Measurements from ENCODE around the gene GABPB1.
A peak's percentile ranks its signal among the peaks of the same experiment; 100 is the strongest.
"Not testable (repeated sequence)": the region's sequence is repeated elsewhere in the genome, so short reads cannot be mapped to it uniquely, and the experiment has no call there.

GABPB1 gene

DNA sequence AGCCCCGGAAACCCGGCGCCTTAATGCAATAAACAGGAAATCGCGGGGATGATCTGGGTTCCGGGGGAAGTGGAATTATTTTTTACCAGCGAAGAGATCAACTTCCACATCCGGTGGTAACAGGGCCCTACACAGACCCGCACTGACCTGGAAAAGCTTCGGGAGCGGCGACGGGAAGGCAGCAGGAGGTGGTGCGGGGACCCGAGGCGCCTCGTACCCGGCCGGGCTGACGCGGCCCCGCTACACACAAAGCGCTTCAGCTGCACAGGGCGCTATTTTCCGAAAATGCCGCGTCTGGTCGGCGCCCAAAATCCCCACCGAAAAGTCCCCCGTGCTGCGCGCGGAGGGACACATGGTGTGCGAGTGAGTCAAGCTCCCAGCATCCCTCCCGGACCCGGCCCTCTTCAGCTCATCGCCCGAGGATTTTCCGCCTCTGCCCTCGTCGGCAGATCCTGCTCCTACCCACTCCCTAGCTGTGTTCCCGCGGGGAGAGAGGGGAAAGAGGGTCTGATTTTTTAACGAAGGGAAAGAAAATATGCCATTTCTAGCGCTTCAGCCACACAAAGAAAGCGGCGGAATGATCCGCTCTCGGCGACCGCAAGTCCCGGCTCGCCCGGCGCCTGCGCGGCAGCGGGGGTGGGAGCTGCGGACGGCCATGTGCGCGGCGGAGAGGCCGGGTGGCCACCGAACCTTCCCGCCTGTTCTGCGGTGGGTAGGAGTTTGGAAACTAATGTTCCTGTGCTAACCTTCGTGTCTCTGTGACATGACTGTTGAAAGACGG, at the start of gene GABPB1:
GABPB1 (minus strand) TSS at position 361 of the 781 bp plus-strand sequence. CDS start 45,400 bp downstream, outside the sequence.
- peak; percentile 90 for DNase-seq

DNA sequence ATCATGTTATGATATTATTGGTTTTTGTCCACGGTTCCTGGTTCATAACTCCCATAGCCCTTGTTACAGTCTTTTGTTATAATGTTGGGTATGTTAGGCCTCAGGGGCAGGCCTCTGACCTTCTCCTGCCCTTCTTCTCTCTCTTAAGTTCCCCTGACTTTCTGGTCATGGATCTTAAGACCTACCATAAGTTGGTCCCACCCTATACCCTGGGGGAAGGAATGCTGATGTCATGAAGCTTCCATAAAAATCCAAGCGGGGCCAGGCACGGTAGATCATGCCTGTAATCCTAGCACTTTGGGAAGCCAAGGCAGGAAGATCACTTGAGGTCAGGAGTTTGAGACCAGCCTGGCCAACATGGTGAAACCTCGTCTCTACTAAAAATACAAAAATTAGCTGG, 36.6 kb upstream of the GABPB1 start:
- not testable (repeated sequence) for DNase-seq

DNA sequence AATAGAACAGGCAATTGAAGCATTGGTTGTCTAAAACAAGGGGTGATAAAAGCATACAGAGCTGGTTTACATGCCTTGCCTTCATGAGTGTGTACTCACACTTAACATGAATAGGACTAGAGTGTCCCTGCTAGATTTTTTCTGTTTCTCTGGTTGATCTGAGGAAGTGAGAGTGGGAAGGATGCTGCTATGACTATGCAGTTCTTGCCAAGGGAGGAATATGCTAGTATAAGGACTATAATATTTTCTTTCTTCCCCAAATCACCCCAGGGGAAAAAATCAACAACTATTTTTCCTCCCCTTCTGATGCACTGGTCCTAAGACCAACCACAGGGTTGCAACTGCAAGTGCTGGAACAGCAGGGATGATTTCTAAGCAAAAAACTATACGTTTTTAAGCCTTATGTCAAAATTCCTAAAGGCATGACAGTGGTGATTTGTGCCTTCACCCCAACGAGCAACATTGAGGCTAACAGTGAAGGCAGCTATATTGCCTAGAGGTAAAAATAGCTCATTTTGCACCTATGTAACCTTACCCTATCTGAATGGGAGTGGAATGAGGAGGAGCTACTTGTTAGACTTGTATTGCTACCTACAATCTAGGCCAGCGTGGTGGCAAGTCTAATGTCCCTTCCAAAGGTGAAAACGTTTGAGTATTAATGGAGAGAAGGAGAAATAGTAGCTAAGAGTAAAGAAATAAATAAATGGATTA, 35.7 kb upstream of the GABPB1 start:
- DNase-seq = no peak

DNA sequence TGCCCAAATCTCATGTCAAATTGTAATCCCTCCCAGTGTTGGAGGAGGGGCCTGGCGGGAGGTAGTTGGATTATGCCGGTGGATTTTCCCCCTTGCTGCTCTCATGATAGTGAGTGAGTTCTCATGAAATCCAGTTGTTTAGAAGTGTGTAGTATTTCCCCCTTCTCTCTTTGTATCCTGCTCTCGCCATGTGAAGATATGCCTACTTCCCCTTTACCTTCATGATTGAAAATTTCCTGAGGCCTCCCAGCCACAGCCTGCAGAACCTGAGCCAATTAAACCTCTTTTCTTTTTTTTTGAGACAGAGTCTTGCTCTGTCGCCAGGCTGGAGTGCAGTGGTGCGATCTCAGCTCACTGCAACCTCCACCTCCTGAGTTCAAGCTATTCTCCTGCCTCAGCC, 27.4 kb upstream of the GABPB1 start:
- DNase-seq = not testable (repeated sequence)

DNA sequence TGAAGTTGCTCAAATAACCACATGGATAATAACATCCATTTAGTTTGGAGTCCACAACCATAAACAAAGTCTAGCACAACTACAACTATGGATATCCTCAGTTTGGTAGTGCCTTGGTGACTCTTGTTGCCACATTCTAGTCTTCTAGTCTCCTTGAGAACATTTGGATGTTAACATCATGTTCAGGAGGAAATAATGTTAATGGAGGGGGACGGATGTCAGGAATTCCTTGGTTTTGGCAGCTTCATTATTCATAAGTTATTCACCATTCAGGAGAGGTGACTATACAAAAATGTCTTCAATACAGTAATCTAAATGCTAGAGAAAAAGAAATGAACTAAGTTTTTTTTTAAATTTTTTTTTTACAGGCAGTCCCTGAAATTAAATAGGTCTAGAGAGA, 26.4 kb upstream of the GABPB1 start:
- no peak for DNase-seq

DNA sequence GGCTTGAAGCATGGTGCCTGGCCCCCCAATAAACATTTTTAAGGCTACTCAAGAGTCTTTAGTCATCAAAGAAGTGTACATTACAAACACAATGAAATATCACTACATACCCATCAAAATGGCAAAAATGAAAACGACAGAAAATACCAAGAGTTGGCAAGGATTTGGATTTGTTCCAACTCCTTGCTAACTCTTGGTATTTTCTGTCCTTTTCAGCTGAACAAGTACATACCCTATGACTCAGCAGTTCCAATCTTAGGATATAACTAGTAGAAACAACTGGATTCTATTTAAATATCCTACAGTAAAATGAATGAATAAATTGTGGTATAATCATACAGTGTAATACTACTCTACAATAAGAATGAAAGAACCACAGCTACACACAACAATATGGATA, 25.1 kb upstream of the GABPB1 start:
- DNase-seq = no peak

DNA sequence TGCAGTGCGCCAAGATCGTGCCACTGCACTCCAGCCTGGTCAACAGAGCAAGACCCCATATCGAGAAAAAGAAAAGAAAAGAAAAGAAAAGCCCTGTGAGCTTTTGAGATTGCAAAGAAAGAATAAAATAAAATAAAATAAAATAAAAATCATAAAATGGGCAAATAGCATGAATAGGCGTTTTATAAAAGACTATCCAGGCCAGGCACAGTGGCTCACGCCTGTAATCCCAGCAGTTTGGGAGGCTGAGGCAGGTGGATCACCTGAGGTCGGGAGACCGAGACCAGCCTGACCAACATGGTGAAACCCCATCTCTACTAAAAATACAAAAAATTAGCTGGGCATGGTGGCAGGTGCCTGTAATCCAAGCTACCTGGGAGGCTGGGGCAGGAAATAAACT, 24.4 kb upstream of the GABPB1 start:
- DNase-seq = not testable (repeated sequence)

DNA sequence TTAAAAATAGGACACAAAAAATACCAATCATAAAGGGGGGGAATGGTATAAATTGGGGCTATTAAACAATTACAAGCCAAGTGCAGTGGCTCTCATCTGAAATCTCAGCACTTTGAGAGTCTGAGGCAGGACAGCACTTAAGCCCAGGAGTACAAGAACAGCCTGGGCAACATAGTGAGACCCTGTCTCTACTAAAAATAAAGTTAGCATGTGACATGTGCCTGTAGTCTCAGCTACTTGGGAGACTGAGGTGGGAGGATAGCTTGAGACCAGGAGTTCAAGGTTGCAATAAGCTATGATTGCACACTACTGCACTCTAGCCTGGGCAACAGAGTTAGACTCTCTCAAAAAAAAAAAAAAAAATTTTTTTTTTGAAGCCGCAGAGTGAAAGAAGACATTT, 23.8 kb upstream of the GABPB1 start:
- no peak for DNase-seq

DNA sequence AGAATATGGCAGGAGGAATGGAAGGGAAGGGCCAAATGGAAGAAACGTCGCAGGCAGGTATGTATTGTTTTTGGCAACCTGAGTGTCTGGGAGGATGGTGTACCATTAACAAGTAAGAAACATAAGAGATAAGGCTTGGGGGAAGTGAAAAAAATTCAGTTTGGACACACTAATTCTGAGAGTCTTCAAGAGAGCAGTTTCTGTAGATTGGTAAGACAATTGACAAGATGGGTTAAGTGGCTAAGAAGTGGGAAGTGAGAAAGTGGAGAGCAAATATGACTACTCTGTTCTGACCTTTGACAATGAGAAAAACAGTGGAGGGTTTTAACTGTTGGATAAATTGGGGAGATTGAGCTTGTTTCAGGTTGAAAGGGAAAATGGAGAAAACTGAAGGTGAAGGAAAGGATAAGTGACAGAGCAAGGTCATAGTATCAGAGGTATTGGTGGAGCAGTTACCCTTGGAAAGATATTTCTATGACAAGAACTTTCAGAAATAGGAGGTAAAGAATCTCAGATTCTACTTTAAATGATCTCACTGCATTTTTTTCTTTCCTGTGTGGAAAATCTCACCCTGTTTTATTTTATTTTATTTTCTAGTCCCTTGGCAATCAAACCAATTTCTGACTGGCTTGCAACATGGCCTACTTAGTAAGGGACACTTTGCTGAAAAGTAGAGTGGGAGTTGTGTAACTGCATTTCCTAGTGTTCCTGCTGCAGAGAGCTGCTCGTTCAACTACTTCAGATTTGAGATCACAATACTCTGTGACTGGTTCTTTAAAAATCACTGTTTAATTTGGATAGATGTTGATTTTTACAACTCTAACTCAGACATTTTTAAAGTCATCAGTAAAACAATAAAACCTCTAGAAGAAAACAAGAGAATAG, 23.1 kb upstream of the GABPB1 start:
- no peak for DNase-seq

DNA sequence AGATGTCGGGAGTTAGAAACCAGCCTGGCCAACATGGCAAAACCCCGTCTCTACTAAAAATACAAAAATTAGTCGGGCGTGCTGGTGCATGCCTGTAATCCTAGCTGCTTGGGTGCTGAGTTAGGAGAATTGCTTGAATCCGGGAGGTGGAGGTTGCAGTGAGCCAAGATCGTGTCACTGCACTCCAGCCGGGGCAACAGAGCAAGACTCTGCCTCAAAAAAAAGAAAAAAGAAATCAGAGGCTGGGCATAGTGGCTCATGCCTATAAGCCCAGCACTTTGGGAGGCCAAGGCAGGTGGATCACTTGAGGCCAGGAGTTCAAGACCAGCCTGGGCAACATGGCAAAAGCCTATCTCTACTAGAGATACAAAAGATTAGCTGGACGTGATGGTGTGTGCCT, 14.6 kb upstream of the GABPB1 start:
- not testable (repeated sequence) for DNase-seq

DNA sequence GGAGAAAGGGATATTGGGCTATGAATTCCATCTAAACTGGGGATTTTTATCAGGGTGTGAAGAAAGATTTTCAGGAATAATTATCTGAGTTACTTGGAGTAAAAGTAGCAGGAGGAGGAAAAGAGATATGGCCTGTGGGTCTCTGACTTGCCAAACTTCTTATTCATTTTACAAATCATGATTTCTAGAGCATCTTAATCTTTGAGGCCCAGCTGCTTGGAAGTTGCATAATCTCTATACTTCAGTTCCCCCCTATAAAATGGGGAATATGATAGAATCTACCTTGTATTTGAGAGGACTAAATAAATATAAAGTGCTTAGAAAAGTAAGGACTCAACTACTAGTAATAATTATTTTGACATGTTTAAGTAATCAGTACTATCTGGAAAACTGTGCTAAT, 11.0 kb upstream of the GABPB1 start:
- no peak for DNase-seq

DNA sequence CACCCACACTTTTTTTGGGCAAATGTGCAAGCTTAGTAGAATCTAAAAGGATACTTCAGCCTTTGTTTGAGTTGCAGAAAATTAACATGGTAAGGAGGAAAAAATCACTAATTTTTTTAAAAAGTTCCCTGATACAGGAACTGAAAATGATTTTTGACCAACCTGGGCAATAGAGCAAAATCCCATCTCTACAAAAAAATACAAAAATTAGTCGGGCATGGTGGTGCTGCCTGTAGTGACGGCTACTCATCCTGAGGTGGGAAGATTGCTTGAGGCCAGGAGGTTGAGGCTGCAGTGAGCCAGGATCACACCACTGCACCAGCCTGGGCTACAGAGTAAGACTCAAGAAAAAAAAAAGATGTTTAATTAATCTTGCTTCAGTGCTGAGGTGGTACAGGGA, 10.6 kb upstream of the GABPB1 start:
- no peak for DNase-seq

DNA sequence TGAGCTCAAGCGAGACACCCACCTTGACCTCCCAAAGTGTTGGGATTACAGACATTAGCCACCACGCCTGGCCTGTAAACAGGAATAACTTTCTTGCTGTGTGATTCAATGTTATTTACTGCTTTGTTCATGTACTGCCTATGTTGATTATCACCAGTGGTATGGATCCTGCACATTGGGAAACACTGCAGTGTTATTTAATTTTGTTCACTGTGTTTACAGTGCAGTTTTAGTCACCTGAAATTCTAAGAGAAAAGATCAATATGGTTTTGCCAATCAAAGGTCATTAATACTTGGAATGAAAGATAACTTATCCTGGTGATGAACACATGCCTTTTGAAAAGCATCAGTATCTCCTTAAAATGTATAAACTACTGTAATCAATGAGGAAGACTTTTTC, 8.6 kb upstream of the GABPB1 start:
- no peak for DNase-seq

DNA sequence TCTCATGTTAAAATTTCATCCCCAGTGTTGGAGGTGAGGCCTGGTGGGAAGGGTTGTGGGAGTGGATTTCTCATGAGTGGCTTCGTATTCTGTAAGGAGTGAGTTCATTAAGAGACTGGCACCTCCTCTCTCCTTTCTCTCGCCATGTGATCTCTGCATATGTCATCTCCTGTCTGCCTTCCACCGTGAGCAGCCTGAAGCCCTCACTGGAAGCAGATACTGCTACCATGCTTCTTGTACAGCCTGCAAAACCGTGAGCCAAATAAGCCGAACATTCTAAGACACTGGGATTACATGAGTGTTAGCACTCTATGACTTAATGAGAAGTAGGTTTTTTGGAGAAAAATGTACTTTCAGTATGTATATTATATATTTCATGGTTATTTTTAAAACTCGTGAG, 6.8 kb upstream of the GABPB1 start:
- DNase-seq = no peak

DNA sequence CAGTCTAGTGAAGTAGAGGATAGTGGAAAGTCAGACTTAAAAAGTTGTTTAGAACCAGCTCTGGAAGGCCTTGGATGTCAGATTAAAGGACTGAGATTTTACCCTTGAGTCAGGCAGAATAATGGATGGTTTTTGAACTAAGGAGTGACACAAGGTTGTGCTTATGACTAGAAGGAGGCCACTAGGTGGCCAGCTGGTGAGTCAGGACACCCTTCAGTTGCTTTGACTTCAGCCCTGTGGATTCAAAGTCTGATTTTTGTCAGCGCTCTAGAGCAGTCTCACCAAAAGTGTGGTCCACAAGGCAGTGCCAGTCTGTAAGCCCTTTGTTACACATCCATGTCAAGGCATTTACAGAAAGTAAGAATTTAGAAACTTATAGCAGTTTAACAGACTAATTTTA, 3.8 kb upstream of the GABPB1 start:
- DNase-seq = no peak

DNA sequence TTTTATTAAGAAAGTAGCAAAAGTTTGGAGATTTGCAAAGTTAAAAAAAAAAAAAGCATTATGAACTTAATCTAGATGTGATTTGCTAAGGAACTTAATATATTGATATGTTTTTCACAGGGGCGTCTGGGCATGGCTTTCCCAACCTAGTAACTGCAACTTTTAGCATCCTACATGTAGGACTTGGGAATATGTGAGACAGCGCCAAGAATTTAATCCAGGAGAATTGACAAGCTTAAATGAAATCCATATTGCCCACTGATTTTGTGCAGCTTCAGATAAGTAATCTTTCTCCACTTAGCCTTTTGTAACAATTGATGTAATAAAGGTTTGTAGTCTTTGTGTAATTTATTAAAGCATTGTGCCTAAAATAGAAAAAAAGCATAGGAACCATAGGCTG, 982 bp upstream of the GABPB1 start:
- no peak for DNase-seq

DNA sequence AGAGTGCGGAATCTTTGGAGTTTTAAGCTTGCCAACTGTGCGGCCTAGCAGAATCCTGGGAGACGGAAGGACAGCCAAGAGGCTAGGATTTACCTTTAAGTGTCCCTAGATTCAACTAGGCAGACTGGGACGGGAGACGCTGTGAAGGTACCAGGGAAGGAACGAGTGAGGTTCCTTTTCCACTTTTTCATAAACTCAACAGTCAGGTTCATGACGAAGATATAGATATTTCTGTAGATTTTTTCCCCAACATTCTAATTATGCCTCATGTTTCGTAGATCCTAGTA, 564 bp upstream of the GABPB1 start:
- DNase-seq = no peak

DNA sequence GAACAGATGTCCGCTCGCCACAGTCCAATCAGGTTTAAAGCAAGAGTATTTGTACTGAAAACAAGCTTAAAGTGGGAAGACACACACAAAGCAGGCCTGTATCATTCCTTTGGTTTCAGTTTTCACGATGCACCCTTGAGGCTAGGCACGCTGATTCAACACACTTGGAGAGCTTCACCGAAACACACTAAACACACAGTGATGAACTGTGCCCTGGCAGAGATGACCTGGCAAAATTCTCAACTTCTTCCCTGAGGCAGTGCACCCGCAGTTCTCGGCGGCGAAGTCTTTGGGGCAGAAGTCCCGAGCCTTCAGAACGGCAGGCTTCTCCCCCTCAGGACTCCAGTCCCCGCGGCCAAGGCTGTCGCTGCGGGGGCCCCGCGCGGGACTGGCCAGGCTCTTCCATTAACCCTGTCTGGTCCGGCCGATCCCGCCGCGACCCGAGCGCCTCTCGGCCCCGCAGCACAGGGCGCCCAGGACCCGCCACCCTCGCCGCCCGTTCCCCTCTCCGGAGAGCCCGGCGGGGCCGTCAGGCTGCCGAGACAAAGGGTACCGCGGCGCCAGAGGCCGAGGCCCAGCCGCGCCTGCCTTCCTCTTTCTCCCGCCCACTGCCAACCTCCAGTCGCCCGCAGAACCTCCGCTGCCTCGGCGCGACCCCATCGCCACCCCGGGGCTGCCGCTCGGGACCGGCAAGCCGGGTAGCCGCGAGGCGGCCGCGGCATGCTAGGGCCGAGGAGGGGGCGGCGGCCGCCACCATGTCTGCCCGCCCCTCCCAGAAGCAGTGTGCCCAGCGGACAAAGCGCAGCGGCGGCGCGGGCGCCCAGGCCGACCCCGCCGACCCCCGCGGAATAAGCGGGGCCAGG, 792 bp downstream of the GABPB1 start:
- DNase-seq = peak; percentile 33

DNA sequence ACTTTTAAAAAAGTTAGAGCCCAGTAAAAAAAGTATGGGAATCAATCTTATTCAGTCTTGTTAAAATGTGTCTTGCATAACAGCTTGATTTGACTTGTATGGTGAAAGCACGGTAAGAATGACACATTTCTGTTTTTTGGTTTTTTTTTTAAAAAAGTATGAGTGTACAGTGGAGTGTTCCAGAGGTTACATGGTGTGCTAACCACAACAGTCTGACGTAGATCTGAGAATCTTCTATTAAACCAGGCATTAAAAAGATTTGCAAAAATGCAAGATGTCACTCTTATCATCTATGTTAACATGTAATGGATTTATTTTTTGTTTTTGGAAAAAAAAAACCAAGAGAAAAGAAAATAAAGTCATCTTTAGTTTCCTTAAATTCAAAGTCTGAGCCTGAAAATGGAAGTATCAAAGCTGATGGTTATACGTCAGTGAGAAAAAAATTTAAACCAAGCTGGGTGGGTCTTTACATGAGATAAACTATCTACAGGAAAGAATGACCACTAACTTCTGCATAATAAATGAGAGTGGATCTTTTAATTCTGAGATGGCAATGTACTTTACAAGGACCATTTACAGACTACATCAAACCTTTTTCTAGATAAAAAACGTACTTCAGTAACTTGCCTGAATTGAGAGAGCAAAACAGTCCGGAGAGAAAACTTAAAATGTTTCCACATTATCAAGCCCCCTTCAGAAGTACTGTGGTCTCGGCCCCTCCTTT, 1.6 kb downstream of the GABPB1 start:
- no peak for DNase-seq

DNA sequence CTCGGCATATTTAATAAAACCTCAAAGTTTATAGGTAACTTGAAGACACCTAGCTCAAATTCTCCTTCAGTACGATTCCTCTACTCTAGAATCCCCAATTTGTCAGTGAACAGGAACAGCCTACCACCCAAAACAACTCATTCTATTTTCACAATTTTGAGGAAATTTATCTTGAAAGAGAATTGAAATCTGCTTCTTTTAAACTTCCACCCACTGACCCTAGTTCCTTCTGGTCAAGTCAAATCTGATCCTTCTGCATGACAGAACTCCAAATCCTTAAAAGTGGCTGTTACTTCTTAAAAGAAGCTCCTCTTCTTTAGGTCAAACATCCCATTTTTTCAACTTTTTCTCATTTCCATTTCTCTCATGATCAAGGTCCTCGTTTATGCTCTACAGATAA, 4.4 kb downstream of the GABPB1 start:
- DNase-seq = no peak

DNA sequence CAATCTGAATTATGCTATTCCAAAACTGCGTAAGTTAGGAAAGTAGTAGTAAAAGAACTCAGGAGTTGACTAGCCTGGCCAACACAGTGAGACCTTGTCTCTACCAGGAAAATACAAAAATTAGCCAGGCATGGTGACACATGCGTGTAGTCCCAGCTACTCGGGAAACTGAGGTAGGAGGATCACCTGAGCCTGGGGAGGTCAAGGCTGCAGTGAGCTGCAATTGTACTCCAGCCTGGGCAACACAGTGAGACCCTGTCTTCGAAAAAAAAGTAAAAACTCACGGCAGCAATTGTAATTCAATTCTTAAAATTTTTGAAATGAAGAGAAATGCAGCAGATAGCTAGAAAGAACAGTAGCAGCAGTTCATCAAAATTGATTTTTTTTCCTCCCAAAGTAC, 9.7 kb downstream of the GABPB1 start:
- DNase-seq = no peak

DNA sequence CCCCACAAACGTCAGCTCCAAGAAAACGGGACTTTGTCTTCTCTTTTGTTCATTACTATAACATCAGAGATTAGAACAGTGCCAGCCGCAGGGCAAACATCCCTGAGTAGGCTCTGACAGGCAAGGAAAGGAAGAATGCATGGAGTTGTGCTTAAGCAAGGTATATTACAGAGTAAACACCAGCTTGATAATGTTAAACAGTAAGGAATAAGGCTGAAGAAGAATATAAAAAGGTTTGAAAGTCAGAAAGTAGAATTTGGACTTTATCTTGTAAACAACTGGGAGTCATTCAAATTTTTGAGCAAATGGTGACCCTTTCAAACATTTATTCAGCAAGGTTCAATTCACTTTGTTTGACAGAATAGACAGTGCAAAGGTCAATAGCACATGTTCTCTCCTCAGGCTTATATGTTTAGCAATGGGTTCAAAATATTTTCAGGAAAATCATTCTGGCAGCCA, 11.0 kb downstream of the GABPB1 start:
- no peak for DNase-seq
